ENCODE measurements around the gene SLC52A1.
A peak's percentile ranks its signal among the peaks of the same experiment; 100 is the strongest.
"Not testable (repeated sequence)": the region's sequence is repeated elsewhere in the genome, so short reads cannot be mapped to it uniquely, and the experiment has no call there.

SLC52A1 gene

GRCh38 chr17:5035315-5035714 is at the start of gene SLC52A1:
Gene SLC52A1 (minus strand): TSS chr17:5035426. CDS start chr17:5034606, 820 bp downstream.
- no peak for DNase-seq (ENCODE audit: low read depth in 2 of 2)

DNA sequence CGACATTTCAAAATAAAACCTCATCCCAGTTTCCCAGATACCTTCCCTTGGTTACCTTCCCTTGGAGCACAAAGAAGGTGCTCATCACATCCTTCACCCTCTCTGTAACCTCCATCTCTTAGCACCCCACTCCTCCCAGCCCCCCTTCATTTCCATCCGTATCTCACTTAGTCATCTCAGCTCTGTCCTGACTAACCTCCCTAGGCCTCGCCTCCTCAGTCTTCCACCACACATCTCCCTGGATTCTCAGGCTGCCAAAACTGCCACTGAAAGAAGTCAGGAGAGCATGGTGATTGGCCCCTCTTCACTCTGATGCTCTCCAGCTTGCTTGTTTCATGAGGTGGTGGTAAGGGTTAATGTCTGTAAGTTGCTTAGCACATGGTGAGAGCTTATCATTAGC is 45.4 kb upstream of the SLC52A1 start:
- DNase-seq (ENCODE audit: low read depth in 2 of 2) = no peak

GRCh38 chr17:5078106-5079028 is 43.1 kb upstream of the SLC52A1 start, which contains the start of gene ZFP3:
Gene ZFP3 (plus strand): TSS chr17:5078467. CDS start chr17:5091505, 13,038 bp downstream.
- peak; percentile 62 to 66 for DNase-seq (ENCODE audit: low read depth in 2 of 2)

DNA sequence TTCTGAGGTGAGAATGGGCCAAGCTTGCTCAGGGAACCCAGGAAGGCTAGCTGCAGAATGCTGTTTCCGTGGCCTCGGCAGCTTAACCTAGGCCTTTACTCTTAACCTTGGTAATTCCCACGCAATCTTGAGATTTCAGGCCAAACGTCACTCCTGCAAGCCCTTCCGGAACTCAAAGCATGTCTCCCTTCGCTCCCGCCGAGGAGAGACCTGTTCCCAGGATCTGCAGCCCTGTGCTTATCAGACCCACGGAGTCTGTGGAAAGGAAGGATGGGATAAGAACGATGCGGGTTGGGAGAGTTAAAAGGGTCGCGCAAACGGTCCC is 42.5 kb upstream of the SLC52A1 start:
- DNase-seq (ENCODE audit: low read depth in 2 of 2) = no peak

GRCh38 chr17:5077275-5077674 is 42.0 kb upstream of the SLC52A1 start:
- DNase-seq (ENCODE audit: low read depth in 2 of 2) = not testable (repeated sequence)

GRCh38 chr17:5075472-5075871 is 40.2 kb upstream of the SLC52A1 start:
- not testable (repeated sequence) for DNase-seq (ENCODE audit: low read depth in 2 of 2)

DNA sequence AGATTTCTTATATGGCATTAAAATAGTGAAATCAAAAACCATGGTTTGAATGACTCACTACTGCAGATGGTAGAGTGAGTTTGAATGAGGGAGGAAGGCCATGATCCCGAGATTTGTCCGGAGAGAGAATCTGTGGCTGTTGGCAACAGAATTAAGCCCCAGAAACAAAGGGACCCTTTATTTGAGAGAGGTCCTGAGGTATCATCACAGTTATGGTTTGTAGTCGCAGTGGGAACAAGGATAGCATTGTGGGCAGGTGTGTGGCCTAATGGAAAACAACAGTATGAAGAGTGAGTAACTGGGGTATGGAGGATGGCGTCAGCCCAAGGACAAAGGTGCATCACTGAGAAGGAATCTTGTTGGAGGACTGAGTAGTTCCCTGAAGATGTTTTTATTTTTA is 34.5 kb upstream of the SLC52A1 start:
- no peak for DNase-seq (ENCODE audit: low read depth in 2 of 2)

DNA sequence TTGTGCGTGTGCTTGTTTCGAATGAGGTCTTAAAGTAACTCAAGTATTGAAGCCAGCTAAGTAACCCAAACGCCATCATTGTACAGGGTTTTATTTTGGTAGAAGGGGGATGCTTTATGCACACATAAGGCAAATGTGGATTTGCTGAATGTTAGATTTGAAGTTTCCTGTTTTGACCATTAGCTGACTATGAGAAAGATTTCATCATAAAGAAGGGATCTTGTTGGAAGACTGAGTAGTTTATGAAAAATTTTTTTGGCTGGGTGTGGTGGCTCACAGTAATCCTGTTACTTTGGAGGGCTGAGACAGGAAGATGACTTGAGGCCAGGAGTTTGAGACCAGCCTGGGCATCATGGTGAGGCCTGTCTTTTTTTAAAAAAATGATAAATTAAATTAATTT is 33.0 kb upstream of the SLC52A1 start:
- DNase-seq (ENCODE audit: low read depth in 2 of 2) = no peak

DNA sequence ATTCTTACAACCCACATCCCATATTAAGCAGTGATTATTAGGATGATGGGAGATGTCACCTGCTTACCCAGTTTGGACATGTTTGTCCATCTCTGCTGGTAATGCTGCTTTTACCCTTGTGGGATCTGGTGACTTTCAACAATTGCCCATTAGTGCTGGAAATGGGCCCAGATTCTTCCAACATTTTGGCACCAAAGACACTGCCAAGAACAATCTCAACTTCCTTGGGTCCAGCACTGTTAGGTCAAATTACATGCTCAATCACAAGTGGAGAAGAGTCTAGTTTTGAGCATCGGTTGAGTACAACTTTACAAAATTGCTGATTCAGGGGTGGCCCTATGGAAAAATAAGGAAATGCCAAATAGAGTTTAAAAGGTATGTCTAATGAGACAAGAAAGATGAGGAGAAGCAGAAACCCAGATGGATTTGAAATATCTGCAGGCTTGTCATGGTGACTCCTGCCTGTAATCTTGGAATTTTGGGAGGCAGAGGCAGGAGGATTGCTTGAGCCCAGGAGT is 30.1 kb upstream of the SLC52A1 start:
- no peak for DNase-seq (ENCODE audit: low read depth in 2 of 2)

DNA sequence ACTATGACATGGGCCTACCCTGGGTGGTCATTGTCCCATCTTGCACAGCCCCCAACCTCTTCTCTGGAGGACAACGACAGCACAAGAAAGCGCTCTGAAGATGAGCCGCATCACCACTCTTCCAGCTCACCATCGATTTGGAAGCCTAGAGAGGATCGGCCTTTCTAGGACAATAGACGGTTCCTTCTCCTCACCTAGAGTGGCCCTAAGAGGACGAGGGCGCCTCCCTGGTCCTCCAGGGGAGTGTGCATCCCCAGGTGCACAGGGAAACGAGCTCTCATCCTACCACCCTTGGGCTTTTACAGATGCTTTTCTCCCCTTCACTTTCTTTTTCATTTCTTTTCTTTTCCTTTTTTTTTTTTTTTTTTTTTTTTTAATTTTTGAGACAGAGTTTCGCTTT is 20.3 kb upstream of the SLC52A1 start:
- DNase-seq (ENCODE audit: low read depth in 2 of 2) = no peak

GRCh38 chr17:5050278-5050677 is 15.1 kb upstream of the SLC52A1 start:
- no peak for DNase-seq (ENCODE audit: low read depth in 2 of 2)

DNA sequence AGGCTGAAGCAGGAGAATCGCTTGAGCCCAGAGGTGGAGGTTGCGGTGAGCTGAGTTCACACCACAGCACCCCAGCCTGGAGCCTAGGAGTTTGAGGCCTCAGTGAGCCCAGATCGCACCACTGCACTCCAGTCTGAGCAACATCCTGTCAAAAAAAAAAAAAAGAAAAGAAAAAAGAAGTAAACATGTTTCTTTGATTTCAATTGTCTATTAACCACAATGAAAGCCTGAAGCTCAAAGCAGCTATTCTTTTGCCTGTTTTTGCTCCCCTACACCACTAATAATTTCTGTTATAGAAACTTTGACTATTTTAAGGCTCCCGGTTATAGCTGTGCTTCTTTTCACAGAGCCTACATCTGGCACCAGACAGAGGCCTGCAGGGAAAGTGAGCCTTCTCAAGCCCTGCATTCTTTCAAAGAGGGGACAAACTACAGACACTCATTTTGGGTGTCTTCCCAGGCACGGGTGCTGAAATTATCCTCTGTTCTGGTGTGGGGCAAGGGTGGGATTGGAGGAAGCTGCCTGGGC is 14.2 kb upstream of the SLC52A1 start:
- DNase-seq (ENCODE audit: low read depth in 2 of 2) = peak in 1 of 2 donors; percentile 31

DNA sequence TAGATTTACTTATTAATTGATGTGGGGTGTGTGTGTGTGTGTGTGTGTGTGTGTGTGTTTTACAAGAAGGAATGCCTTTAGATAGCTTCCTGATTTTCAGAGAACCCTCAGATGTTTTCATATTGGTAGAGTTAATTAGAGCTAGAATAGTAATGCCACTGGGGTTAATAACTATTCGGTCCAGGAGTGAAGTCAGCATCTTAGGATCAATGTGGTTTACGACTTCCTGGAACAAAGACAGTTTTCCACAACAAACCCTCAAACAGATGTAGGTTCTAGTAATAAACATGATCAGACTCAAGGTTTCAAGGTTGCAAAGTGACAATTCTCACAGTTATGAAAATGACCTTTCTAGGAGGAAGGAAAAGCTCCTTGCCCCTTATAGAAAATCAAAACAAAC is 12.2 kb upstream of the SLC52A1 start:
- no peak for DNase-seq (ENCODE audit: low read depth in 2 of 2)

- no peak for DNase-seq (ENCODE audit: low read depth in 2 of 2)
These were observed 10.3 kb upstream of the SLC52A1 start for GRCh38 chr17:5045496-5045895.

DNA sequence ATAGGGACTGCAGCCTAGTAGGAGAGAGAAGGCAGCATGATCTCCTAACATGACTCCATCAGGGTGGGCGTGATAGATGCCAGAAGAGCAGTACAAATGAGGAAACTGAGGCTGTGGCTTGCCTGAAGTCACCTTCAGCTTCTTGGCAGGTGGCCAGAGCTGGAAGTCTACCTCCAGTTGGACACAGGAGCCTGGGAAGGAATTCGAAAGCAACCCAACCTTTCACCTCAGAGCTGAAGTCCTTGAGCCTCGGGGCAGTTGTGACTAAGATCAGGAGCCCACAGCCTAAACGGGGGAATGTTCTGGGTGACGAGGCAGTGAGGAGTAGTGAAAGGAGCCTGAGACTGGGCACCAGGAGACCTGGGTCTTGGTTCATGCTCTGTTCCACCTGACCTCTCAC is 9.4 kb upstream of the SLC52A1 start:
- no peak for DNase-seq (ENCODE audit: low read depth in 2 of 2)

GRCh38 chr17:5043524-5043923 is 8.3 kb upstream of the SLC52A1 start:
- DNase-seq (ENCODE audit: low read depth in 2 of 2) = no peak

GRCh38 chr17:5042157-5043022 is 7.2 kb upstream of the SLC52A1 start:
- peak in 1 of 2 donors; percentile 18 for DNase-seq (ENCODE audit: low read depth in 2 of 2)

DNA sequence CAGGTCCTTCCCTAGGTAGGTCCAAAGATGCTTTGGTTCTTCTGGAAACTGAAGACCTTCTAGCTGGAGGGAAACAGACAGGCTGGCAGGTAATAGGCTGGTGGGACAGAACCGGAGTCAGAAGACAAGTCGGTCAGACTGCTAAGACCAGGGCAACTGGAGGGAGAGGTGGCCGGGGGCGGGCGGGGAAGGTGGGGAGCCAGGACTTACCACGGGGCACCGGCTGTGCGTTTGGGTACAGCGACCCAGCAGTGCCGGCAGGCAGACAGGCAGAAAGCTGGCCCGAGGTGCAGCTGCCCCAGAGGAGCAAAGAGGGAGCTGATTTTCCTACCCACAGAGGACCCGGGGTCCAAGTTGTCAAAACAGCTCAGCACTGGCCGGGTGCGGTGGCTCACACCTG is 575 bp downstream of the SLC52A1 start:
- DNase-seq (ENCODE audit: low read depth in 2 of 2) = no peak

GRCh38 chr17:5034063-5034462 is 1.2 kb downstream of the SLC52A1 start:
- DNase-seq (ENCODE audit: low read depth in 2 of 2) = no peak

- no peak for DNase-seq (ENCODE audit: low read depth in 2 of 2)
These were observed 1.7 kb downstream of the SLC52A1 start for GRCh38 chr17:5033352-5034015.

GRCh38 chr17:5032865-5033264 is 2.4 kb downstream of the SLC52A1 start:
- no peak for DNase-seq (ENCODE audit: low read depth in 2 of 2)
